ENCODE measurements around the gene RALGPS1. TPM values are rescaled to one million over a fixed set of nuclear protein-coding genes. Genes with fewer than 3 reads are reported as not detected.

RALGPS1 gene
- total RNA-seq, 2 experiments from 2014 or later: 1.5 to 1.7 TPM

DNA sequence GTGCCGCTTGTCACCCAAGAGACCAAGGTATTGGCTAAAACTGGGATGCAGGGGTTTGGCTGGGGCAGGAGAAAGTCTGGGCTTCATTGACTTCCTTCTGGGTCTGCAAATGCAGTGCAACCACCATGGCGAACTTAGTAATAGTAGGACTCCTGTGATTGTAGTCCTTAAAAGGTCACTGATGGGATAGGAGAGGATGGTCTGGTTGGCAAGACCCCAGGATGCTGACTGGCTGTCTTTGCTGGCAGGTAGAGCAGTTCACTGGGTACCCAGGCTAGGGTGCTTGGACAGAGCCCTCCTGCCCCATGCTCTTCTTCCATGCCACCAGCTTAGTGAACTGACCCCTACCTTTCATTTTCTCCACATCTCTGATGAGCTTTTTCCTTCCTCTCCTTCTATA lies 170.6 kb downstream of the RALGPS1 start:
- ChIA-PET POLR2A (no interaction called here), CTCF (no interaction called here)

- CTCF ChIA-PET: no interaction called here
- POLR2A ChIA-PET: no interaction called here
Observed at GRCh38 chr9:127086771-127087170, 172.2 kb downstream of the RALGPS1 start.

- ChIA-PET POLR2A (no interaction called here), CTCF (no interaction called here)
Observed at GRCh38 chr9:127087411-127087810, 172.8 kb downstream of the RALGPS1 start.

DNA sequence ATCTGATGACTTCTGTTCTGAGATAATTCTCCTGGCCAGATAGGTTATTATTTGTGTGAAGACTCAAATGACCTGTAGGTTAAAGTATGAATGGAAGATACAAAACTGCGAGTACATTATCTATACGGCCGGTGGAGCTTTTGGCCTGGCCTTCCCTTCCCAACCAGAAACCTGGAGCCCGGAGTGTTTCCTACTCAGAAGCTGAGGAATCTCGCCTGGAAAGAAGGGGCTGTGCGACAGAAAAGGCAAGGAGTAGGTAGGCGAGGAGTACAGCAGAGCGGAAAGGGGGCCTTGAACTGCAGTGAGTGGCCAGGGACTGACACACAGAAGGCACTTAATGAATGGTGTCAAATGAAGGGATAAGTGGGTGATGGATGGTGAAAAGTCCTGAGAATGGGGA lies 173.3 kb downstream of the RALGPS1 start:
- POLR2A ChIA-PET: no interaction called here
- CTCF ChIA-PET: no interaction called here

DNA sequence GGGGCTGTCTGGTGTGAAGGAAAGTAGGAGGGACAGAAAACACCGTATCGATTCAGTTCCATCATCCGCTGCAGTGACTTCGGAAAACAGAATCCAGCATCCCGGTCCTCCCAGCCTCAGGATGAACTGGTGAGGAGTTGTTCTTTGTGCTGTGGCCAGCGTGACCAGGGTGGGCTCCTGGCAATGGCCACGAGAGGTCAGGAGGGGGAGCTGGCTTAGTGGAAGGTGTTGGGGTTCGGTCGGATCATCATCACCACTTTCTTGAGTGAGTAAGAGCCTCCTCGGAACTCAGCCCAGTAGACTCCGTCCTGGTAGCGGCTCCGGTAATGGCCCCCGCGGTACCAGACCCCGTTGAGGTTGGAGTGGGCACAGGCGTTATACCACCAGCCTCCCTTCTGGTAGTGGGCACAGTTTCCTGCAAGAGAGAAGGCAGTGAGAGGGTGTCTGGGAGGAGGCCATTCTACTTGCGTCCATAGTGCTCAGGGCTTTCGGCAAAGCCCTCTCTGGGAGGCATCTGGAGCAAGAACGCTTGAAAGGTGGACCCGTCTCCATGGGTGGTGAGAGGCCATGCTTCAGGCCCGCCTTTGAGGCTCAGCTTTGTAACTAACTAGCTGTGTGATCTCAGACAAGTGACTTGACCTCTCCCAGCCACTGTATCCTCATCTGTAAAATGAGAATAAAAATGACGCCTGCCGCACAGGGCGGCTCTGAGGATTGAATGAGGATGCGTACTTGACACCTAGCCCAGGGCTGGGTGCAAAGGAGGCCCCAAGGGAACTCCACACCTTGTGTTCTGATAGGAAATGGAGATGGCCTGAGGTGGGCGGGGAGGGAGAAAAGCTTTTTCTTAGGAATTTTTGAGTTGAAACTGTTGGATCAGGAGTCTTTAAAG lies 174.4 kb downstream of the RALGPS1 start:
- POLR2A ChIA-PET: no interaction called here
- CTCF ChIA-PET: no interaction called here

DNA sequence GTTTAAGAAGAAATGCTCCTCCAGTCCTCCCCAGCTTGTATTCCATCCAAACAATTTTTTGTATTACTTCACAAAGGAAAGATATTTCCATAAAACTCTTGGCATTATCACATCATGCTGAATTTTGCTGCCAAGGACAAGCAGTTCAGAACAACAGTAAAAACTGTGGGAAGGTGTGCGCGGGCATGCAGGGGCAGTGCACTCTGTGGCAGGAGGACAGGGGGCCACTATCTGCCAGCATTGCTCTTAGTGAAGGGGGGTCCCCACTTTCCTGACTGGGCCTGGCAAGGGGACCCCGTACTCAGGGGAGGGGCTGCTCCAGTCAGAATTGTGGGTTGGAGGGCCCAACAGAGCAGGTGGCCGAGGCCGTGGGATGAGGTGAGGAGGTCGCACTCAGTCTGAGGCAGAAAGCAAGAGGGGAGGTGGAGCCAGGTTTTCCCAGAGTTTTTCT lies 175.1 kb downstream of the RALGPS1 start:
- ChIA-PET CTCF (no interaction called here), POLR2A (no interaction called here)

- CTCF ChIA-PET: no interaction called here
- POLR2A ChIA-PET: no interaction called here
Observed at GRCh38 chr9:127090341-127090985, 175.9 kb downstream of the RALGPS1 start.

DNA sequence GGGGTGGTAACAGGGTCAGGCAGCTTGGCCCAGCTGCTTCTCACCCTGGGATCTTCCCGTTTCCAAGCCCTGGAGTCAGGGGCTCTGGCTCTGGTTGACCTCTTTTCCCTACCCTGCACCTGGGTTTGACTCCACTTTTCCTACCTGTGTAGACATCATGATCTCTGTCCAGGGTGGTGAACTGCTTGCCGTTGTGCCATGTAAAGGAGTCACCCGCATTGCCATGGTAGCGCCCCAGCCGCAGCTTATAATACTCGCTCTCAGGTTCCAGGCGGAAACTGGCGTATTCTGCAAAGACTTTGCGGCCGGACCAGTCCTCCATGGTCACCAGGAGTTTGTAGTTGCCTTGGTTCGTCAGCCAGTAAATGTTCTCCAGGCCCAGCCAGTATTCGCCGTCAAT lies 176.9 kb downstream of the RALGPS1 start:
- POLR2A ChIA-PET: no interaction called here
- CTCF ChIA-PET: no interaction called here

GRCh38 chr9:127092041-127092608 lies 177.5 kb downstream of the RALGPS1 start:
- ChIA-PET POLR2A (no interaction called here), CTCF (no interaction called here)

DNA sequence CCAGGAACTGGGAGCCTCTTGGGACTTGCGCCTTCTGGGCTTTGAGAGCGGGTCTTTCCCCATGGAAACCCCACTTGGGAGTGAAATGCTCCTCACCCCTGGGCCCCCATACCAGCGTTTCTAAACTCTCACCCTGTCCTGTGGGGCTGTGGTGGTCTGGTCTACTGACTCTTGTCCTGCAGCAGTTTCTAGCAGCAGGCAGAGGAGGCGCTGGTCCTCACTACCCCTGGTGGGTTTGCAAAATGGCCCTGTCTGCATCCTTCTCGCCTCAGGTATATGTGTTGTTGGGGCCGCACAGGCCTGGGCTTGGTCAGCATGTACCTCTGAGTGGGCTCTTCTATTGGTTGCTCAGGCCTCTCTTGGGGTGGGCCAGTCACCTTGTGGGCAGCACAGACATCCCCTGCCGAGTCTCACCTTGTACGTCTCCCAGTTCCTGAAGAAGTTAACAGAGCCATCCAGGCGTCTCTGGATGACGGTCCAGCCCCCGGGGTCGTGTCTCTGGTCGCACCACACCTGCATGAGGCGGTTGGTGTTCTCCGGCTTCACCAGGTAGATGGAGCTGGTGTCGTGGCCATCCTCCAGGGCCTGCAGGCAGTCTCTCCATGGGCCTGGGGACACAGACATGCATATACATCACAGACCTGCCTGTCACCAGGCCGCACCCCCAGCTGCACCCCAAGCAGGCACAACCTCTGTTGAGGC lies 178.9 kb downstream of the RALGPS1 start:
- CTCF ChIA-PET: no interaction called here
- POLR2A ChIA-PET: no interaction called here

GRCh38 chr9:127095411-127095810 lies 180.8 kb downstream of the RALGPS1 start:
- CTCF ChIA-PET: no interaction called here
- POLR2A ChIA-PET: no interaction called here

DNA sequence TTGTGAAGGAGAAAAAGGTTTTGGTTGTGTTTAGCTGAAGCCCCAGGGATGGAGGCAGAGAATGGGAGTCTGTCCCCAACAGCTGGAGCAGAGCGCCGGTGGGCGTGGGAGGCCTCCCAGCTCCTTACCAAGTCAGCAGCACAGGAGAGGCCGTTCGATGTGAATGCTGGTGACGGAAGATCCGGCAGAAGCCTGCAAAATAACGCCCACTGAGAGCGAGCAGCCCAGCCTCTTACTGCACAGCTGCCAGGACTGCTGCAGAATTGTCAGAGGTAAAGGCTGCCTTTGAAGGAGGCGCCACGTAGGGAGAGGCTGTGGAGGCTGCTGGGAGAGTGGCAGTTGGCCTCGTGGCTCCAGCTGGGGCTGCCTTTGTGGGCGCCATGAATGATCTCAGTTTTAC lies 181.6 kb downstream of the RALGPS1 start:
- ChIA-PET CTCF (no interaction called here), POLR2A (no interaction called here)

- CTCF ChIA-PET: no interaction called here
Observed at GRCh38 chr9:127097683-127098082, 183.1 kb downstream of the RALGPS1 start.

DNA sequence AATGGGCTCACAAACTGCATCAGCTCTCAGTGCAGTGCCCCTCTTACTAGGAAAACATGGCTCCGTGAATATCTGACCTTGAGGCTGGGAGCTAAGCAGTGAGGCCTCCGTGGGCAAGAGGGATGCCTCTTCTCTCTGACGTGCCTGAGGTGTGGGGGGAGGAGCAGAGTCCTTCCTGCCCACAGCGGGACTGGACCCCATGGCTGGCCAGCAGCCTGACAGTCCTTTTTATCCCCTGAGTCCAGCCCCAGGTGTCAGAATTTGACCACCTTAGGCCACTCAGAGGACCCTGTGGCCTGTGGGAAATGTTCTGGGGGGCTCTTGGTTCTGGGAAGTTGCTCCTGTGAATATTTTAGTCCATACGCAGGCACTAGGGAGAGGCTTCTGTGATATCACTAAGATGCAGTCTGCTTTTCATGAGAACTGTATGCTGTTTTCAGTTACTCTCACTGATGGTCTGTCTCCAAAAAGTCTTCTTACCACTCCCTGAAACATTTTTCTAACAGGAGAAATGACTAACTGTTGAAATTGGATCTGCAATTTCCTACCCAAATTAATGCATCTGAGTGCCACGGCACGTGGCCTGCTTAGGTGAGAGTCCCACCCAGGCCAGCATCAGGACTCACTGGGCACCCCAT lies 184.5 kb downstream of the RALGPS1 start:
- POLR2A ChIA-PET: no interaction called here
- CTCF ChIA-PET: no interaction called here

More at GRCh38 chr9:127097683-127098082, 183.1 kb downstream of the RALGPS1 start:
- POLR2A ChIA-PET: no interaction called here

GRCh38 chr9:127099664-127100063 lies 185.1 kb downstream of the RALGPS1 start:
- CTCF ChIA-PET: no interaction called here
- POLR2A ChIA-PET: no interaction called here

DNA sequence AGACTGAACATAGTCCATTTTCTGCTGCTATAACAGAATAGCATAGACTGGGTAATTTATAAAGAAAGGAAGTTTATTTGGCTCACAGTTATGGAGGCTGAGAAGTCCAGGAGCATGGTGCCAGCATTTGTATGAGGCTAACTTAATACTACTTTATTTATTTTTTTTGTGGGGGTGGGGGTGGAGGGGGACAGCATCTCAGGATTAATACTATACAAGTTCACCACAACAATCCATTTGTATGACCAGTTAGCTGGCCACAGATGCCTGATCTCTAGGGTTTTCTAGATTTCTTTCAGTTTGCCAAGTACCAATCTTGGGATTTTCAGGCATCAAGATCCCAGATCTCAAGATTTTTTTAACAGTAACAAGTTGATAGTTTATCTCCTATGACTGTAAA lies 187.6 kb downstream of the RALGPS1 start:
- CTCF ChIA-PET: no interaction called here
- POLR2A ChIA-PET: no interaction called here

- CTCF ChIA-PET: no interaction called here
- POLR2A ChIA-PET: no interaction called here
Observed at GRCh38 chr9:127102788-127103187, 188.2 kb downstream of the RALGPS1 start.

- CTCF ChIA-PET: no interaction called here
- POLR2A ChIA-PET: no interaction called here
Observed at GRCh38 chr9:127104581-127105311, 190.2 kb downstream of the RALGPS1 start.

- ChIA-PET CTCF (no interaction called here), POLR2A (no interaction called here)
Observed at GRCh38 chr9:127105805-127106465, 191.4 kb downstream of the RALGPS1 start.
